HG02981 (cell line): ENCODE measurements around the gene FAM177A1.
A peak's percentile ranks its signal among the peaks of the same experiment; 100 is the strongest.

Experiments used
- ATAC-seq: cut with Tn5 transposase; IDR thresholded peaks from one replicate; pipeline ENCODE4 v1.9.1; 2021; ENCODE audit warnings: mild to moderate bottlenecking, moderate library complexity; ENCODE audit not compliant: unreplicated experiment

Gene FAM177A1

GRCh38 chr14:35122696-35123387, 76.8 kb downstream of the FAM177A1 start:
- ATAC-seq: peak; percentile 2

DNA sequence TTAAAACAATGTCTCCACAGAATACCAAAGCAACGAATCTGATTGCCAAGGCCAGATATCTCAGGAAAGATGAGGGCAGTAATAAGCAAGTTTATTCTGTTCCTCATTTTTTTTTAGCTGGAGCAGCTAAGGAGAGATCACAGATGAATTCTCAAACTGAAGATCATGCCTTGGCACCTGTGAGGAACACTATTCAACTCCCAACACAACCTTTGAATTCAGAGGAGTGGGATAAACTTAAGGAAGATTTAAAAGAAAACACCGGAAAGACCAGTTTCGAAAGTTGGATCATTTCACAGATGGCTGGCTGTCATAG, 77.3 kb downstream of the FAM177A1 start:
- ATAC-seq: no peak

DNA sequence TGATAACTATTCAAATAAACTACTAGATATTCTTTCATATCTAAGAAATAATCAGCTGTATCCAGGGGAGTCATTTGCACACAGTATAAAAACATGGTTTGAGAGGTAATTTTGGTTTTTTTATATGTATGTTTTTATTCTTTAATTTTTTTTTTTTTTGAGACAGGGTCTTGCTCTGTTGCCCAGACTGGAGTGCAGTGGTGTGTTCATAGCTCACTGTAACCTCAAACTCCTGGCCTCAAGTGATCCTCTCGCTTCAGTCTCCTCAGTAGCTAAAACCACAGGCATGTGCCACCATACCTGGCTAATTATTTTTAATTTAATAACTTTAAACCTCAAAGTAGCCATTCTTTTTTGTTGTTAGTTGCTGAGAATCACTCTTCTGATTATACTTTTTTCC, 78.1 kb downstream of the FAM177A1 start:
- no peak for ATAC-seq
